Fibroblast of skin of left quadriceps (primary cell): ENCODE data around the gene ADNP2.

Experiments used
- DNase-seq, 2 experiments: peaks; one replicate each; pipeline ENCODE4 v3.0.0-alpha.2; 2013; ENCODE audit warnings: low read depth in 2 of 2

ADNP2 gene

DNA sequence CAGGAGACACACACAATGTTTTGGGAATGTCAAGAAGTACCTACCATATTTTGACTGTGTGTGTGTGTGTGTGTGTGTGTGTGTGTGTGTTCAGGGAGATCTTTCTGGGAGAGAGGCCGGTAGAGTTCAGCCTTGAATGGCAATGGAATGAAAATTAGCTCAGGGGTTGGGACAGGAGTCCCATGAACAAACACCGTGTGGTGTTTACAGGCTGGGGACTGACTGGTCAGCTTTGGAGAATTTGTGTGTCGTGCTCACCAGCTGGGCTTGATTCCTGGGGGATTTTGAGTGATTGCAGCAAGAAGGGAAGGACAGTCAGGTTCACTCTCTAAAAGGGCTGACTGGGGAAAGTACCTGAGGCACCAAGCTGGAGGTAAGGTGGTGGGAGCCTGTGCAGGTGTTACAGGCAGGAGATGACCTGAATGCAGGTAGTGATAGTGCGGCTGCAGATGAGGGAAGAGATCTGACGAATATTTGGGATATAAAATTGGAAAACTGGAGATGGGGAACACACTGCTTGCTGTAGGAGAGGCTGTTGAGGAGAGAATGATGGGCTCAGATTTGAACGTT, 2.5 kb upstream of the ADNP2 start:
- no peak for DNase-seq

- no peak for DNase-seq
These were observed 1.6 kb upstream of the ADNP2 start for GRCh38 chr18:80107426-80107825.

DNA sequence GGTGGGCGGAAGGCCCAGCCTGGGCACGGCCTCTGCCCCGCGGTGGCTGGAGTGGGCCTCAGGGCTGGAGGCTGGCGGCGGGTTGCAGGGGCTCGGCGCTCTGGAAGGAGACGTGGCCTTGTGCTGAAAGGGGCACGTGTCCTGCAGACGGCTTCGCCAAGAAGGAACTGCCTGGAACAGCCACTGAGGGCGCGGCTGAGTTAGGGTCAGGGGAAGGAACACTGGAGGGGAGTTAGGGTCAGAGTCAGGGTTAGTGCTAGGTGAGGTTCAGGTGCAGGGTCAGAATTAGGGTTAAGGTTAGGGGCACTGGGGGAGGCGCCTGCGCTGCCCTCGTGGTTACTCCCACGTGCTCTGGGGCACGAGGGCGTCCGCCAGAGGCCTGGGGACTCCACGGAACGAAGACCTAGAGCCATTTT, 933 bp upstream of the ADNP2 start:
- no peak for DNase-seq

DNA sequence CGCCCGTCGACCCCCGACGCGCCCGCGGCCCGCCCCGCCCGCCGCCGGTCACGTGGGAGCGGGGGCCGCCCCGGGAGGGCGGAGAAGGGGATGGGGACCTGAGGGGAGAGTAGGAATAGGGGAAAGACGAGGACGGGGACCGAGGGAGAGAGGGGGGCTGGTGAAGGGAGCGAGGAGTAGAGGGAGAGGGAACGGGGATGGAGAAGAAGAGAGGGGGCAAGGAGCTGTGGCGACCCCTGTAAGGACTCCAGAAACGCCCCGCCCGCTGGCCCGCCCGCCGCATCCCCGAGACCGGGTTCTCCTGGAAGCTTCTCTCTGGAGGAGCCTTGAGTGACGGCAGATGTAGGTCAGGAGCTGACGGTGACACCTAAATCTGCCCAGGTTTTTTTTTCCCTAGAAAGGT, 615 bp downstream of the ADNP2 start:
- peak in 1 of 2 experiments; percentile 5 for DNase-seq

DNA sequence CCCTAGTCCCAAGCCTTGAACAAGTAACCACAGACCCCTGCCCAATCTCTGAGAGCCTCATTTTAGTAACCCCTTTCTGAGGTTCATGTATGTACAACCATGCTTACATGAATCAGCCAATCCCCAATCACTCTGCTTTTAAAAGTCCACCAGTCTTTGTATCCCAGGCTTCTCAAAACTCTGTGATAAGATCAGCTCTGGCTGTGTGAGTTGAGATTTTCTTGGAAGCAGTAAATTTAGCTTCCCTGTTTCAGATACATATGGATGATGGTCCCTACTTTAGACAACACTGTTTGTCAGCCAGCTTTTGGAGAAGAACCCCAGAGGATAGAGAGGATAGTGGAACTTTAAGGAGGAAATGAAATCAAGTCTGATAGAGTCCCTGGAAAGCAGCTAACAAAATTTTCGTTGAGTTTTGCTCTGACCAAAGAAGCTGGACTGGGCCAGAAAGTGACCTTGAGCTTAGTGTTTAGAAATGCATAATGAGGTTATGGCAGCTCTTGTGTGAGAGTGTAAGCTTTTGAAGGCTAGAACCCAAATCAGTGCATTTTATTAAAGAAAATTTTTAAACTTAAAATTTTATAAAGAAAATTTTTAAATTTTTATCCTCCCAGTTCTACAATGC, 3.7 kb downstream of the ADNP2 start:
- DNase-seq = no peak

DNA sequence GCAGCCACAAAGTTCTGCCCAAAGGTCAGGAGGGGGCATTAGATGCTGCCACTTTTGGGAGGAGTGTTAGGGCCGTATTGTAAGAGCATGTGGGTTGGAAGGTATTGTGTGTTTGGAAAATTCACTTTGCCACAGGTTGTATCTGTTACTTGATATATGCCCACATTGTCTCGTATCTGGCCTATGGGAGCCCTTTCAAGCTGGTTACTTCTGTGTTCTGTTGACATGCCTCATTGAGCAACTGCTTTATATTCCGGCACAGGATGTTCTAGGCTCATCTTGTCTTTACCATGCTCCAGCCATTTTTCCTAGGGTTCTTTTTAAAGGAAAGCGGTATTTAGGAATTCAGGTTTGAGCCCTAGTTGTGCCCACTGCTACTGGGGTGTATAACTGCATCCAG, 6.0 kb downstream of the ADNP2 start:
- no peak for DNase-seq

DNA sequence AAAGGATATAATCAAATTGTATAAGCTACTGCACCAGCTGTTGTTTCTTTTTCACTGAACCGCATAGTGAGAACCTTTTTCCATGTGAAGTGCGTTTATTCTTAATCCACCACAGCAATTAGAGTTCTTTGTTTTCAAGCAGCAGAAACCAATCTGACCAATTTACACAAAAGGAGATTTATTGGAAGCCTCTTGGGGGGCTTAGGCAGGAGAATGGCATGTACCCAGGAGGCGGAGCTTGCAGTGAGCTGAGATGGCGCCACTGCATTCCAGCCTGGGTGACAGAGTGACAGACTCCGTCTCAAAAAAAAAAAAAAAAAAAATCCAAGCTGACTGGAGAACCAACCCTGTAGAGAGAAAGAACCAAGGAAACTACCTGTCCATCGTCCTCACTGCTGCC, 10.0 kb downstream of the ADNP2 start:
- DNase-seq = no peak

- no peak for DNase-seq
These were observed 11.9 kb downstream of the ADNP2 start for GRCh38 chr18:80120932-80121331.

DNA sequence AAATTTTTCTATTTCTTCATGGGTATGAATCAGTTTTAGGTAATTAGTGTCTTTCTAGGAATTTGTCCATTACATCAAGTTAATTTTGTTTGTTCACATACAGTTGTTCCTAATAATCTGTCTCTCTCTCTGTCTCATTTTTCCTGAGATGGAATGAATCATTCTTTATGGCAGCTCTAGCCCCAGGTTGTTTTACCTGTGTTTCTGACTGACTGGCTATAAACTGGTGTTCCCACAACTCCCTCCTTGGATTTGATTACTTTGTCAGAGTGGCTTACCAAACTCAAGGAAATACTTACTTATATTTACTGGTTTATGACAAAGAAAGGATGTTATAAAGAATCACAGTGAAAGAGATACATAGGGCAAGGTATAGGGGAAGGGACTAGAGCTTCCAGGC, 15.1 kb downstream of the ADNP2 start:
- DNase-seq = no peak

DNA sequence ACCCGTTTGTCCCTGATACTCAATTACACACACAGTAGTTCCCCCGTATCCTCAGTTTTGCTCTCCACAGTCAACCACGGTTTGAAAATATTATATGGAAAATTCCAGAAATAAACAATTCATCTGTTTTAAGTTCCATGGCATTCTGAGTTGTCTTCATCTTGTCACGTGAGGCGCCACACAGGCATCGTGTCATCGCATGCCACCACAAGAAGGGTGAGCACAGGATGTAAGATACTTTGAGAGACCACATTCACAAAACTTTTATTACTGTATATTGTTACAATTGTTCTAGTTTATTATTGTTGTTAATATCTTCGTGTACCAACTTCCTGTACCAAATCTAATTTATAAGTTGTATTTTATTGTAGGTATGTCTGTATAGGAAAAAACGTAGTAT, 17.7 kb downstream of the ADNP2 start:
- DNase-seq = no peak

DNA sequence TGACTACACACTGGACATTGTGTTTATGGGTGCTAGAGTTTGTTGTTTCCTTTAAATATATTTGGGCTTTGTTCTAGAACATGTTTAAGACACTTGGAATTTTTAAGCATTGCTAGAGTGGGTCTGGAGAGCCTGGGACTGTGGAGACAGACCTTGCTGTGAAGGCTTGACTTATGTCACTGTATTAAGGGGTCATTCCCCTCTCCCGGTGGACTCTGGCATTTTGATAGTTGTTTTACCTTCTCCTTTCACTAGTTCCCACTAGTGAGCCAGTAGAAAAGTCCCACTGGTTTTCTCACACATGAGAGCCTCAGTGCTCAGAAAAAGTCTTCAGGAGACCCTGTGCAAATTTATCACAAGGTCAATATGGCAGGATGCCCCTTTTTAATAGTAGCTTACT, 18.6 kb downstream of the ADNP2 start:
- no peak for DNase-seq

DNA sequence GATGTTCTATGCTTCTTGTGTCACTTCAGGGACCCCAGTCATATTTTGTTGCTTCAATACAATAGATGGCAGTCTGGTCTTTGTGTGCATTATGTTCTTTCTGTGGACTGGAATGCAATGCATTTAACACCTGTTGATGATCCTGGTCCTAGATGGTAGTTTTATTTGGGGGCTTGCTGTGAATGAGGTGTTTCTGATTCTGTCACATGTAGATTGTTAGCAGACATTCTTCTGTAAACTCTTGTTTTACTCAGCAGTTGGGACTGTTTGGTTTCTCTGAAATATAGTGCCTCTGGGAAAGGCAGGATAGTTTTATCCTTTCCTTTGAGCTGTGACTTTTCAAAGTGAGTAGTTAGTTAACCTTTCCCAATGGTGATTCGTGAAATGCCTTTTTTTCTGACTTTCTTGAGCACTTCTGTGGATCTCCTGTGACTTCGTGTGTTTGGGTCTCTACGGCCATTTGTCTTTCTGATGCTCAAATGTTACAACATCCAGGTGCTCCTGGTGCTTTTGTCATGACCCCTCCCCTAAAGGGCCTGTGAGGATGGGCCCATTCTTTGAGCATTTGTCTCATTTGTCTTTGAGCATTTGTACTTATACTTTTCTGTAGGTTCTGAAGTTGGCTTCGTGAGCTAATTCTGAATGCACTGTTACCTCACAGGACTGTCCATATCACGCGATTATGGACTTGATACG, 20.8 kb downstream of the ADNP2 start:
- no peak for DNase-seq

- no peak for DNase-seq
These were observed 21.5 kb downstream of the ADNP2 start for GRCh38 chr18:80130555-80130954.

DNA sequence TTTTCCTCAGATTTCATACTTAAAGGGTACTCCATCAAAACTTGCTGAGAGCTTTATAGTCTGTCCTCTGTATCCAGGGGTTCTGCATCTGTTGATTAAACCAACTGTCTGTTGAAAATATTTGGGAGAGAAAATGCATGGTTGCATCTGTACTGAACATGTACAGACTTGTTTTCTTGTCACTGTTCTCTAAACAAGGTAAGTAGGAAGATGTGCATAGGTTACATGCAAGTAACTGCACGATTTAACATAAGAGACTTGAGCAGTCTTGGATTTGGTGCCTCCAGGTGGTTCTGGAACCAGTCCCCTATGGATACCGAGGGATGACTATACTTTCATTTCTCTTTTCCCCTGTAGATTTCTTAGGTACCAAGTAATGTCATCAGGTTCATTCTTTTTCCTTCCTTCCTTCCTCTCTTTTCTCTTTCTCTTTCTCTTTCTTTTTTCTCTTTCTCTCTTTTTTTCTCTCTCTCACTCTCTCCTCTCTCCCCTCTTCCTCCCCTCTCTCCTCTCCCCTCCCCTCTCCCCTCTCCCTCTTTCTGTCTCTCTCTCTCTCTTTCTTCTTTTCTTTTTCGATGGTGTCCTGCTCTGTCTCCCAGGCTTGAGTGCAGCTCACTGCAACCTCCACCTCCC, 23.2 kb downstream of the ADNP2 start:
- DNase-seq = no peak

DNA sequence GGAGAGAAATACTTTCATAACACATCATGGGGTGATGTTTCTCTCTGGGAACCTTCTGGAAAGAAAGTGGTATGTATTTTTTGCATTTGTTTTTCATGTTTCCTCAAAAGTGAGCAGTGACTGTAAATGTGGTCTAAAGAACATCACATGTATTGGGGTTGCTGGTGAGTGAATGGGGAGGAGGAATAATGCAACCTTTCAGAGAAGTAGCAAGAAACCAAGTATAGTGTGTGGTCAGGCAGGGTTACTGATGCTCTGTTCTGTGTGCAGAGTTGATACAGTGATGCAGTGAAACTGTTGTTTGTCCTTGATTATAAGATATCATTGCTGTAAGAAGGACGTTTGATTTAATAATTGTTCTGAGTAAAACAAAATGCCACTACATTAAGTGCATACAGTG, 24.1 kb downstream of the ADNP2 start:
- DNase-seq = no peak

DNA sequence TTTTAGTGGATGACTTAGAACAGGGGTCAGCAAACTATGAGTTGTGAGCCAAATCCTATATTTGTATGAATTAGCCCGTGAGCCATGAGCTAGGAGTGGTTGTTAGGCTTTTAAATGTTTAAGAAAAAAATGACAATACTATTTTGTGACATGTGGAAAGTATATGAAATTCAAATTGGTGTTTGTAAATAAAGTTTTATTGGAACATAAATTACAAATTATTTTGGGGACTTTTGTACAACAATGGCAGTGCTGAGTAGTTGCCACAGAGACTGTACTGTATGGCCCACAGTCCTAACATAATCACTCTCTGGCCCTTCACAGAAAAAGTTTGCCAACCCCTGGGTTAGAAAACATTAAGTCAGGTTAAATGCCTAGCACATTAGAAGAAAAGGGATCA, 26.1 kb downstream of the ADNP2 start:
- DNase-seq = no peak

DNA sequence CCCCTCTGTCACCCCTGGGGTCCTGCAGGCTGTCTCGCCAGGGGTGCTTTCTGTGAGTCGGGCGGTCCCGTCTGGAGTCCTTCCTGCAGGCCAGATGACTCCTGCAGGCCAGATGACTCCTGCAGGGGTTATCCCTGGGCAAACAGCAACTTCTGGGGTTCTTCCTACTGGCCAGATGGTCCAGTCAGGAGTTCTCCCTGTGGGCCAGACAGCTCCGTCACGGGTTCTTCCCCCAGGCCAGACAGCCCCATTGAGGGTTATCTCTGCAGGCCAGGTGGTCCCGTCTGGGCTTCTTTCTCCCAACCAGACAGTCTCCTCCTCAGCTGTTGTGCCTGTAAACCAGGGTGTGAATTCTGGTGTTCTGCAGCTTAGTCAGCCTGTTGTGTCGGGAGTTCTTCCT, 27.6 kb downstream of the ADNP2 start:
- DNase-seq = no peak

DNA sequence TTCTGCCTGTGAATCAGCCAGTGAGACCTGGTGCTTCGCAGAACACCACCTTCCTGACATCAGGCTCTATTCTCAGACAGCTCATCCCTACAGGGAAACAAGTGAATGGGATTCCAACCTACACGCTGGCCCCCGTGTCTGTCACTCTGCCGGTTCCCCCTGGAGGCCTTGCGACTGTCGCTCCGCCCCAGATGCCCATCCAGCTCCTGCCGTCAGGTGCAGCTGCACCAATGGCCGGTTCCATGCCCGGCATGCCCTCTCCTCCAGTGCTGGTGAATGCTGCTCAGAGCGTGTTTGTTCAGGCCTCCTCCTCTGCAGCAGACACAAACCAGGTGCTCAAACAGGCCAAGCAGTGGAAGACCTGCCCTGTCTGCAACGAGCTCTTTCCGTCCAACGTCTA, 28.1 kb downstream of the ADNP2 start:
- no peak for DNase-seq

GRCh38 chr18:80137976-80138375, 28.9 kb downstream of the ADNP2 start:
- no peak for DNase-seq

DNA sequence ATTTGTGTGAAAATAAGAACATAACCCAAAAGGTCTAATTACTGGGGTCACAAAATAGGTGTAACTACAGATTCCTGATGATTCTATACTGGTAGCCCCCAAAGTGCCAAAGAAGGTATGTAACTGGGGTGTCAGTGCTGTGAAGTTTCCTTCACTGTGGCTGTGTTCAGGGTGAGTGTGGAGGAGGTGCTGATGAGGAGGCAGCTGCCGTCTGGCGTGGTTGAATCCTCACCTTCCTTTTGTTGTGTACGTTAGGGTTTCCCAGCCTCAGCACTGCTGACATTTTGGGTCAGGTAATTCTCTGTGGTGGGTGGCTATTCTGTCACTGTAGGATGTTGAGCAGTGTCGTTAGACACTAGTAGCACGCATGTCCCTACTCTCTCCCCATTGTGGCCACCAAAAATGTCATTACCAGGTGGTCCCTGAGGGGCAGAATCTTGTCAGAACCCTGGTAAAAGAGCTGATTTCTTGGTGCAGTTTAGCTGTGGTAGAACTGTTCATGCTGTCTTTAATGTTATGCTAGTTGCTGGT, 31.5 kb downstream of the ADNP2 start:
- DNase-seq = no peak

DNA sequence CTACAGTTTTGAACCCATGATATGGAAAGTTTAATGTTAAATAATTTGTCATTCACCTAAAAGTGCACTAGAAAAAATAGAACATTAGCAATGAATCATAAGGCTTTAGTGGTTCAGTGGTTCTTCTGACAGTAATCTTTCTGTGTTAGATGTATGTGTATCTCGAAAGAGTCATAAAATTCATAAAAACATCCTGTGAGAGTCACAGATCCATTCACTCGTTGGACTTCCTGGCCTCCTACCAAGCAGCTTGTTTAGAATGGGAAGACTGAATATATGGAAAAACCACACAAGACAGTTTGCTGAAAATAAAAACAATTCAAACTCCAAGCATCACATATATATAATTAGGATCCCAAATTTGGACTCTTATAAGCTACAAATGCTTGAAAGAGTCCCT, 34.8 kb downstream of the ADNP2 start:
- no peak for DNase-seq

- no peak for DNase-seq
These were observed 36.2 kb downstream of the ADNP2 start for GRCh38 chr18:80145196-80145804.
